Measurements from ENCODE around the gene SMARCC1. TPM values are rescaled to one million over a fixed set of nuclear protein-coding genes. Genes with fewer than 3 reads are reported as not detected.
"Not testable (repeated sequence)": the region's sequence is repeated elsewhere in the genome, so short reads cannot be mapped to it uniquely, and the experiment has no call there.

SMARCC1 gene
- total RNA-seq, 1 donor from 2014 or later = 104 TPM

GRCh38 chr3:47766186-47766585 lies 15.5 kb downstream of the SMARCC1 start:
- no peak for DNase-seq

- no peak for DNase-seq
These were observed 19.5 kb downstream of the SMARCC1 start for GRCh38 chr3:47762233-47762632.

- DNase-seq = no peak
These were observed 20.6 kb downstream of the SMARCC1 start for GRCh38 chr3:47761046-47761445.

- DNase-seq = not testable (repeated sequence)
These were observed 21.5 kb downstream of the SMARCC1 start for GRCh38 chr3:47760207-47760606.

GRCh38 chr3:47758261-47759025 lies 23.2 kb downstream of the SMARCC1 start:
- no peak for DNase-seq

GRCh38 chr3:47752716-47753115 lies 29.0 kb downstream of the SMARCC1 start:
- no peak for DNase-seq

- DNase-seq = not testable (repeated sequence)
These were observed 30.8 kb downstream of the SMARCC1 start for GRCh38 chr3:47750811-47751354.

GRCh38 chr3:47747558-47747957 lies 34.1 kb downstream of the SMARCC1 start:
- DNase-seq = no peak

GRCh38 chr3:47746264-47746663 lies 35.4 kb downstream of the SMARCC1 start:
- no peak for DNase-seq

GRCh38 chr3:47743855-47744254 lies 37.8 kb downstream of the SMARCC1 start:
- DNase-seq = no peak

GRCh38 chr3:47743352-47743751 lies 38.3 kb downstream of the SMARCC1 start:
- not testable (repeated sequence) for DNase-seq

GRCh38 chr3:47741925-47742324 lies 39.8 kb downstream of the SMARCC1 start:
- no peak for DNase-seq

GRCh38 chr3:47732143-47732542 lies 49.5 kb downstream of the SMARCC1 start:
- DNase-seq = no peak

- no peak for DNase-seq
These were observed 50.6 kb downstream of the SMARCC1 start for GRCh38 chr3:47731061-47731460.

GRCh38 chr3:47722859-47723258 lies 58.8 kb downstream of the SMARCC1 start:
- no peak for DNase-seq

GRCh38 chr3:47717448-47717847 lies 64.2 kb downstream of the SMARCC1 start:
- DNase-seq = not testable (repeated sequence)

- DNase-seq = no peak
These were observed 65.0 kb downstream of the SMARCC1 start for GRCh38 chr3:47716656-47717055.

GRCh38 chr3:47715928-47716327 lies 65.8 kb downstream of the SMARCC1 start:
- no peak for DNase-seq

- DNase-seq = no peak
These were observed 67.1 kb downstream of the SMARCC1 start for GRCh38 chr3:47714606-47715005.

GRCh38 chr3:47713655-47714054 lies 68.0 kb downstream of the SMARCC1 start:
- DNase-seq = no peak

- no peak for DNase-seq
These were observed 69.3 kb downstream of the SMARCC1 start for GRCh38 chr3:47712398-47712797.

GRCh38 chr3:47711596-47711995 lies 70.1 kb downstream of the SMARCC1 start:
- no peak for DNase-seq

- DNase-seq = no peak
These were observed 76.3 kb downstream of the SMARCC1 start for GRCh38 chr3:47705391-47705790.

GRCh38 chr3:47704237-47704612 lies 77.5 kb downstream of the SMARCC1 start:
- no peak for DNase-seq
